Measurements from ENCODE around the gene RPL19.

RPL19 gene

DNA sequence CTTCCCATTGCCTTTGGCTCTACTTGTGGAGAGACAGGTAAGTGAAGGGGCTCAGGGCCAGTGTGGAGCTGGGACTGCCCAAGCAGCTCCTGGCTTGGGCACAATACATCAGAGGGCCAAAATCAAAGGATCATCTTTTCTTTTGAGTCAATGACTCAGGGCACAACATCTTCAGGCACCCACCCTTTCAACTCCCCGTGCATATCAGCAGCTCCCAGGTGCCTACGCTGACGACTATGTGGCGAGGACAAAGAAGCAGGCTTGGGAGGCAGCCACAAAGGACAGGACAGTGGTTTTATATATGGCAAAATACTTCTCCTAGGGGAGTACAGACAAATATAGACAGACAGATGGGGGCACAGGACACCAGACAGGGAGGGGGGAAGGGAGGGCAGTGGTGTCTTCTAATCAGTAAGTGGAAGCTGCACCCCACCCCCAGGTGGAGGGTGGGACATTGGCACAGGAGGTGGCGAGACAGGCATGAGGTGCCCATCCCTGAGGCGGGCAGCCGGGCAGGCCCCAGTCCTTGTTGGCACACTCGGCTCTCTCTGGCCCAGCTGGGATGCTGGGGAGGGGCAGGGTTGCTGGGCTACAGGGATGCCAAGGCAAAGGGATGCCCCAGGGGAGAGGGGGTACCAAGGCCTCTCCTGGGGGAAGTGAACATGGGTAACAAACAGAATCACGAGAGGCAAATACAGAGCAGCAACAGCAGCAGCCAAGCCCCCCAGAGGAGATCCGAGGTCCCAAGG, 26.4 kb upstream of the RPL19 start:
- DNase-seq: no peak

DNA sequence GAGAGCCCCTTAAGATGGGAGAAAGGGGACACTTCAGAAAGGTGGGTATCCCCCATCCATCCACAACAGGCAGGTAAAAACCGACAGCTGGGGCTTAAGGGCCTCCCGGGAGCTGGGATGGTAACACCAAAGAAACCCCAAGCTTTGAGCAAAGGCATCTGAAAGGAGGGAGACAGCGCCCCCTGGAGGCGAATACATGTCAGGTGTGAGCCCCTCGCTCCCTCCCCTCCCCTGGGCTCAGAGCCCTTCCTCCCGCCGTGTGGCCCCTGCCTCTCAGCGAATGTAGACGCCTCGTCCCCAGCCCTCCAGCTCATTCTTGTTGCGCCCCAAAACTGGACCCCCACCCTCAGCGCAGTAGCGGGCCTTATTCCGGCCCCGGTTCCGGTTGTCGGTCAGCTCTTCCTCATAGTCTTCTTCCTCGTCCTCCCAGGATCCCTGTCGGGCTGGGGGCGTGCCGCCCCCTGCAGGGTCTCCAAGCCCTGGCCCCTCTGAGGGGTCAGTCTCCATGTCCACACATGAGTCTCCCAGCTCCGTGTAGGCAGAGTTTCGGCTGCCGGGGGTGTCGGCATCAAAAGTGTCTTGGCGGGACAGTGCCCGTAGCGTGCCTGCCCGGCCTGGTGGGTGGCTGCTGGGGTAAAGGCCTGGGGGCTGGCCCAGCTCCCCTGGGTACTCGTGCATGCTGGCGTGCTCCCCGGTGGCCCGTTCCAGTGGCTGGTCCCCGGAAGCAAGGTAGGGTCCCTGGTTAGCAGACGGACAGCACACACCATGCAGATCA, 25.0 kb upstream of the RPL19 start:
- DNase-seq: peak; percentile 77

DNA sequence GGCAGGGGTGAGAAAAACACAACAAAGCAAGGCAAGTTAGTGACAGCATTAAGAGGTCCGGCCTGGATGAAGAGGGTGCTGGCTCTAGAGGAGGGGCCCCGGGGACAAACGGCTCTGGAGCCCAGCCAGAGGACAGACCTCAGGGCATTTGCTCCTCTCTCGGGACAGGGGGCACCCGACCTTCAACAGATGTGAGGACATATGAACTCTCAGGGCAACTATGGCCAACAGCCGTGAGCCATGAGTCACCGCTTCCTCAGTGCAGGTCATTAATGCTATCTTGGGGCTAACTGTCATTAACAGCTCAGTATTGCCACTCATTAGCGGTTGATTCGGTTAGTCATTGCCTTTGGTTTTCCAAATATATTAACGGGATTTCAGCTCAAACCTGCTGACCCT, 24.4 kb upstream of the RPL19 start:
- no peak for DNase-seq

DNA sequence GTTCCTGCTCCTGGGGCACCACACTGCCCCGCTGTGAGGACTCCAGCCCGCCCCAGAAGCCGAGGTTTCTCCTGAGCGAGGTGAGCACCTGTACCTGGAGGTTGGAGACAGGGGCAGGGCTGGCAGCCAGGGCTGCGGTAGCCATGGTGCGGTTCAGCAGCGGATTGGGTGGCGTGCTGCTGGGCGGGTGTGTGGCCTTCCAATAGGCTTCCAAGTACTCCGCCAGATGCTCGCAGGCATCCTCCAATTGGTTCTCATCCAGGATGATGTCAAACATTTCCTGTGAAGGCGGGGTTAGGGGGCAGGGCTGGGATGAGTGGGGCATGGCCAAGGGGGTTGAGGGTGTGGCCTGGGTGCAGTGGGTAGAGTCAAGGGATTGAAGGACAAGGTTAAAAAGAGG, 22.8 kb upstream of the RPL19 start:
- no peak for DNase-seq

DNA sequence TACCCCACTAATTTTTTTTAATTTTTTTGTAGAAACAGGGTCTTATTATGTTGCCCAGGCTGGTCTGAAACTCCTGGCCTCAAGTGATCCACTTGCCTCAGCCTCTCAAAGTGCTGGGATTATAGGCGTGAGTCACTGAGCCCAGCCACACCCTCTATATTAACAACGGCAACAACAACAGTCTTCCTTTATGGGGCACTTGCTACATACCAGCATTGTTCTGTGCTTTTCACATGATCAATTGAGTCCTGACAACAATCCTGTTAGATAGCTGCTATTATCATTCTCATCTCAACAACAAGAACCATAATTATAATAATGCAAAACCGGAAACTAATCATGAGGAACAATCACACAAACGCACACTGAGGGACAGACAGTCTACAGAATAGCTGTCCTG, 21.5 kb upstream of the RPL19 start:
- no peak for DNase-seq

DNA sequence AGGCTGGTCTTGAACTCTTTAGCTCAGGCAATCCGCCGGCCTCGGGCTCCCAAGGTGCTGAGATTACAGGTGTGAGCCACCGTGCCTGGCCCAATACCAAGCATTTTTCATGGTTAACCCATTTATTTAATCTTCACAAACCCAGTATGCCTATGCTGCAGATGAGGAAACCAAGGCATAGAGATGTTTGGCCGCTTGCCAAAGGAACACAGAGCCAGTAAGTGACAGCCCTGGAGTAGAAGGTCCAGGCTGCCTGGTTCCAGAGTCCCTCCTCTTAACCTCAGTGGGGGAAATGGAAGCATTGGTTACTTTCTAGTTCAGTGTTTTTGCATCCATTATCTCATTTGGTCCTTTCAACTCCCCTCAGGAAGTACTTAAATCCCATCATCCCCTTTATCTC, 18.8 kb upstream of the RPL19 start:
- no peak for DNase-seq

DNA sequence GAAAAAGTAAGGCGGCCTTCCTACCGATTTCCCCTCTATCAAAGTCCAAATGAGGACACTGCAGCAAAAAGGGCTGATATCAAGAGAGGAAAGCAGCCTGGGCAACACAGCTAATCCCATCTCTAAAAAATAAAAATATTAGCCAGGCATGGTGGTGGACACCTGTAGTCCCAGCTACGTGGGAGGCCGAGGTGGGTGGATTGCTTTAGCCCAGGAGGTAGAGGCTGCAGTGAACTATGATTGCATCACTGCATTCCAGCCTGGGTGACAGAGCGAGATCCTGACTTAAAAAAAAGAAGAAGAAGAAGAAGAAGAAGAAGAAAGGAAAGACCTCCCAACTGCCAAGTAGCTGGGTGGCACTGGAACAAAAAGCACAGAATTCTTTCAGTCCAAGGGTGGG, 17.0 kb upstream of the RPL19 start:
- no peak for DNase-seq

DNA sequence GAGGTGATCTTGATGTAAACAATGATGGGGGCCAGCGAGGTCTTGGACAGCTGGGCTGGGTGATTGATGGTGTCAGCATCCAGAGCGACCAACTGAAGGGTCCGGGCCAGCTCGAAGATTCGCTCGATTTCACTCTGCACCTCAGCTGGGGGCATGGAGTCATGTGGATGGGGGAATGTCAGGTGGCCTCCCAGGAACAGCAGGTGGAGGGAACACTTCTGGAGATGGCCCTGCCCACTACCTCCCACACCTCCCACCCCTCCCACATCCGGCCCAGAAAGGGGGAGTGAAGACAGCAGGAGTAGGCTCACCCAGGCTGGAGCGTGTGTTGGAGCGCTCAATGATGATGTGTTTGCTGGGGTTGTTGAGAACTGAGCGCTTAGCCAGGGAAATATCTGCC, 16.4 kb upstream of the RPL19 start:
- no peak for DNase-seq

DNA sequence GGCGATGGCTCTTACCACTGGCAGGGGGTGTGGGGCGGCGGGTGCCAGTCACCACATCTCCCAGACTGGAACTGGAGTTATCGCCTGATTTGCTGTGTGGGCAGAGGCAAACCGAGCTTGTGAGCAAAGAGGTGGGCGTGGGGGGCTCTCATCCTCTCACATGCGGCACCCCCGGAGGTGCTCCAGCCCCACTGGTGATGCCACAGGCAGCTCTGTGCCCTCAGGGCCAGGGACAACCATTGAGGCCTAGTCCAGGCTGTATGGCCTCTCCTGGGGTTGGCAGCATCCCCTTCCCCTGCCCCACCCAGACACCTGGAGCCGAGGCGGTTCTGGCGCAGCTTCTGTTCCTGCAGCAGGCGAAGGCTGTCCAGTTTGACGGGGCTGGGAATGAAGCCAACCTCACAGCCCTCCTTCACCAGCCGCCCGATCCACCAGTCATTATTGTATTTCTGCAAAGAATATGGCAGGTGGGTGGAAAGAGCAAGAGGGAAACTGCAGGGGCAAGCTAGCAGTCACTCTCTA, 13.5 kb upstream of the RPL19 start:
- no peak for DNase-seq

DNA sequence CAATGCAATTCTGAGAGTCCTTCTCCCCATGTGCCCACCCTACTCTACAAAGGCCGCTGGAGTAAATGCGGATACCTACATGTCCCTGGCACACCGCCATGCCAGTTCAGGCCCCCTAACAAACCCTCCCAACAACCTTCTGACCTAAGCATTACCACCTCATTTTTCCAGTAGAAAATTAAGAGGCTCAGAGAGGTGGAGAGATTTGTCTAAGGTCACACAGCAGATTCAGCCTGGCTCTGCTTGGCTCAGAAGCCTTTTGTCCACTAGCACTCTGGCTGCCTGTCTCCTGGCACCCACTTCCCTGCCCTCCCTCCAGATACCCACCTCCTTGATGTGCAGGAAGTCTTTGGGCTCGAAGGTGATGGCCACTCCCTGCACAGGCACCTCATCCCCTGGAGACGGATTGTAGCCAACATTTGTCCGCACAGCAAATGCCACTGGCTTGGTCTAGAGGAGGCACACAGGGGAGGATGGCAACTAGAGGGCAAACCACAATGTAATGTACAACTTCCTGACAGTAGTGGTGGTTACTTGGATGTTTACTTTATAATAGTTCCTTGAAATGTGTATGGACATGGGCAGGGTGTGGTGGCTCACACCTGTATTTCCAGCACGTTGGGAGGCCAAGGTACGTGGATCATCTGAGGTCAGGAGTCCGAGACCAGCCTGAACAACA, 12.8 kb upstream of the RPL19 start:
- DNase-seq: no peak

DNA sequence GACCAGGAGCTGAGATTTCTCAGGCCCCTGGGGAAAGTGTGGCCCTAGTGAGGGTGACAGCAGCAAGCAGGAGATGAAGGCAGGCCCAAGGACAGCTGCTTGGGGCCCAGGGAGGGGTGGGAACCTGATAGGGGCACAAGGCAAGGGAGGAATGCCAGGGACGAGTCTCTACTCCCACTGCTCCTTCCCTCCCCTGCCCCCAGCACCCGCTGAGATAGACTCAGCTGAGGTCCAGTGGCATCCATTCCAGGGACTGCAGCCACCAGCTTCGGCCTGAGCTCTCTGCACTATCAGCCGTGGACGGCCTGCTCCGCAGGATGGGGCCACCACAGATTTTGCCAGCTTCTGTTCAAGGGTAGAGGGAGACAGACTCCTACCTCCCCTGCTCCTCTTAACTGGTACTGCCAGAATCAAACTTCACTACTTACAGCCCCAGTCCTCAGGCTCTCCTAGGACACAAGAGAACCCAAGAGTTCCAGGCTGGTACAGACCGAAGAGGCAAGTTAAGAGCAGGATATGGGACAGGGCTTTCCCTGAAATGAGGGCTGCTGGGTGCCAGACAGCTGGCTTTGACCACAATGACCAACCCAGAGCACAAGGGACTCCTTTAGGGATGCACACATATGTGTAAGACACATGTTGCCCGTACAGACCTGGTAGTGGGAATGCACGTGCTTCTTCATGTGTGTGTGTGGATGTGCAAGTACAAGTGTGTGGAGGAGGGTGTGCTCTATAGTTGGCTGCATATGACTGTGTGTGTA, 8.2 kb upstream of the RPL19 start:
- DNase-seq: no peak

DNA sequence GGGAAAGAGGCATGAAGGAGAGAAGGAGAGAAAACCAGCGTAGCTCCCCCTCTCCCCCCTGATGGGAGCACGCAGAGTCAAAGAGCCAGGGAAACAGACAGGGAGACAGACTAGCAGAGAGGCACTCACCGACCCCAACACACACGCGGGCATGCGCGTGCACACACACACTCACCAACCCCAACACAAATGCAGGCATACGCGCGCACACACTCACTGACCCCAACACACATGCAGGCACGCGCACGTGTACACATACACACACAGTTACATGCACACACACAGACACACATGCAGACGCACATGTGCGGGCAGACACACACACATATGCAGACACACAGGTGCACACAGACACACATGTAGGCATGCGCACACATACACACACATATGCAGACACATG, 7.2 kb upstream of the RPL19 start:
- no peak for DNase-seq

DNA sequence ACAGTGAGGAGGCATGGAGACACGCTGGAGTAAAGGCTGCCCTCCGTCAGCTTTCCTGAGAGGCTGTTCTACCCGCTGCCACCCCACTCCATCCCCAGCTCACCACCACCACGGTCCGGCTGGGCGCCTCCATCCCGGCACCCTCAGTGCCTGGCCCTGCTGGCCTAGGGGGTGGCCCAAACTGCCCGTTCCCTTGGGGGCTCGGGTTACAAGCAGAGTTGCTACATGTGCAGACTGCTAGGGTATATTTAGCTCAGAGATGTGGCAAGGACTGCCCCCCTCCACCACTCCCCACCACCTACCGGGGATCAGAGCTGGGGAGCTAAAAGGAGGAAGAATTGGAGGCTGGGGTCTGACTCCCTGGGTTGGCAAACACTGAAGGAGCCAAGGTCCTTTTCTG, 6.7 kb upstream of the RPL19 start:
- no peak for DNase-seq

DNA sequence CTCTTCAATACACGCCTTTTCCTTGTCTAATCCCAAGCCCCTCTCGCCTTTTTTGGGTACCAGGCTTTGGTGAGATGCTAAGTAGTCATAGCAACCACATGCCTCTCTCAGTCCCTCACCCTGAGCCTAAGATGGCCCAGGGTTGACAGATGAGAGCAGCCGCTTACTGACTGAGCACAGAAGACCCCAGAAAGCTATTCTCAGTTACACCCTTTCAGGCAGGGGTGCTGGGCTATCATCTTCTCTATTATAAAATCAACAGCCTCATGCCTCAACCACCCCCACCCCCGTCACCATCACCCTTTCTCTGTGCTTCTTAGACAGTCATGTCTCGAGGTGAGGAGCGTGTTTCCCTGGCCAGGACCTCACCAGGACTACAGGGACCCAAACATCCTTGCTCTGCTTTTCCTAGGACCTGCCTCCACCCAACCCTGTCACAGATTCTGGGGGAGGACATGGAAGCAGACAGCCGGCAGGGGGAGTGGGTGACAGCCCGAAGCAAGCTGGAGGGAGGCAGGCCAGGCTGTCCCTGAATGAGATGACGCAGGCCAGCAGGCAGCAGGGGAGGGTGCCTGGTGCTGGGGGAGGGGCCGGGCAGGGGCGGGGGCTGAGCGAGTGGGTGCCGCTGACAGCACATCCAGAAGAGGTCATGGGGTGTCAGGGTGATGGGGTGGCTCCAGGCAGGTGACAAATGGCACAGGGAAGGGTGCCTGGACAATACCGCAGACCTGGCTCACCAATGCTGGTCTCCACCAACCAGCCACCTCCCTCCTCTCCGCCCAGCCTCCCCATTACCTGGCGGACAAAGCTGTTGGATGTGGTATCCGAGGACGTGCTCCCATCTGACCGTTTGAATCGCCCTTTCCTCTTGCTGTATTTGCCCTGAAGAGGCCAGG, 5.7 kb upstream of the RPL19 start:
- no peak for DNase-seq

DNA sequence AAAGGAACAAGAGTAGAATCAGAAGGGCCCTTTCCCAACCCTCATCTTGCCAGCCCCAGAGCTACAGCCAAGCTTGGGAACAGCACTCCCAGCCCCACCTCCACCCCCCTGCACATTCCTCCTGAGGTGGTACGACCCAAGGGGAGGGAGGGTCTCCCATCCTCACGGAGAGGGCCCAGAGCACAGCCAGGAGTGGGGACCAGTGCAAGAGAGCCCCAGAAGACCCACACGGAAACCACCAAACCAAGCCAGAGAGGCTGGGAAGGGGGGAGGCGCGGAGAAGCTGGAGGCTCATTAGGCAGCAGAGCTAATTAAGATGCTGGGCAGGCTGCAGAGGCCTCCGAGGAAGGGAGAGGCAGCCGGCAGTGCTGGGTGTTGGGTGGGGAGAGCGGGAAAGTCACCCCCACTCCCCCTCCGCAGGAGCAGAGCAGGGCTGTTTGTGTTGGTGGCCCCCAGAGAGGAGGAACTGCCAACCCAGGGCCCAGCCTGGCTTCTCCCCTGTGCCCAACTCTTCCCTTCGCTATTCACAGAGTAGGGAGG, 5.0 kb upstream of the RPL19 start:
- no peak for DNase-seq

DNA sequence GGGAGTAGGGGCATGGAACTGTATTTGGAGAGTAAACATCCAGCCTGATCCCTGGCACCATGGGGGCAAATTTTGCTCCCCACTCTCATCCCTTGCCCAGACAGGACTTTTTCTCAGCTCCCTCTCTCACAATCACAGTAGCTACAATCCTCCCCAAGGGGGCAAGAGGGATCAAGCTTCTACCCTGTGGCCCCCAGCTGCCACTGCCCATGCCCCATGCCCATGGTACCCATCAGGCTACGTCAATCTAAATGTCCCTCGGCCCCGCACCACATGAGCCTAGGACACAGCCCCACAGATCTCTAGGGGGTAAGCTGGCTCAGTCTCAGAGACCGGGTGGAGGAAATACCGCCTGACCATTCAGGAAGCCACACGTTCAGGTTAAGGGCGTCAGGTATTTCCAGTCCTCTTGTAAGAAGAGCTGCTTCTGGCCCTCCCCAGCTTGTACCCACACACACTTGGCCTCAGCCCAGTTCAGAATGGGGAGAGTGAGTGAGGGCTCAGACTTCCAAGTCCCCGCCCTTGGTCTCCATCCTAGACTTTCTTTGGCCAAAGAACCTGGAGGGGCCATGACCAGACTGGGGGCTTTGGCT, 4.4 kb upstream of the RPL19 start:
- DNase-seq: no peak

DNA sequence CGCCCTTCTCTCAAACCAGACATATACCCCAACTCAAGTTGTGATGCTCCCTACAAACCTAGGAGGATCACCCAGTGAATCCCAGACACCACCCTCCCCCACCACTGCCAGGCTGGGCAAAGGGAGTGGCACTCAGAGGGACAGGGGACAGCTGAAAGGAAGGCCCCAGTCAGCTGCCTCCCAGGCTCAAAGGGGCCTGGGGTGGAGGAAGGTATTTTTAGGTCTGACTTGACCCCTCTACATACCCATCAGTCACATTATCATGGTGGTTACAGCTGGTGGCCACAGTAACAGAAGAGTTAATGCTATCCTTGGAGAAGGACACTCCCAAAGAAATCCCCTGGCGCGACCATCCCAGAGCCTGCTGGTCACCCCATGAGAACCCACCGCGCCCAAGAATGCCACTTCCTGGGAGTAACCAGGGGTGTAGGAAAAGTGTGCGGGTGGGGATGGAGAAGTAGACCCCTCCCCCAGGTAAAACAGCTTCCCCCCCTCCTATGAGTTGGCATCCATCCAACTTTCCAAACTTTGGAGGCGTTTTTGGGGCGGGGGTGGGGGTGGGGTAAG, 3.8 kb upstream of the RPL19 start:
- DNase-seq: no peak

DNA sequence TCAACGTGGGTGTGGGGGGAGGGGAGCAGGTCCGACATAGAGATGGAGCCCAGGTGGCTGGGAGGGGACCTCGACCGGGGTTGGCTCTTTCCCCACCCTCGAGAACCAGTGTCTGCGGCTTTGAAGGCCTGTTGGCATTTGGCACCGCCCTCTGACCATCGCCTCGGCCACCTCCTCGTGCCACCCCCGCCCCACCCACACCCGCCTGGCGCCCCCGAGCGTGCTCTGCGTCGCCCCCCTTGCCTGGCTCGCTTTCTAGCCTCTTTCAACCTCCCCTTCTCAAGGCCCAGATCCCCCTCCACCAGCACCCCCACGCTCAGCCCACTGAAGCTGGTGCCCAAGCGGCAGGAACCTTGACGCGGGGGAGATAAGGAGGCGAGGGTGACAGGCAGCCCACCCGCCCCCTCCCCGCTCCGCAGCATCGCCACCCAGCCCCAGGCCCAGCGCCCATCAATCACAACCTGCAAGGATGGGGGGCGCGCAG, 3.2 kb upstream of the RPL19 start:
- DNase-seq: no peak

DNA sequence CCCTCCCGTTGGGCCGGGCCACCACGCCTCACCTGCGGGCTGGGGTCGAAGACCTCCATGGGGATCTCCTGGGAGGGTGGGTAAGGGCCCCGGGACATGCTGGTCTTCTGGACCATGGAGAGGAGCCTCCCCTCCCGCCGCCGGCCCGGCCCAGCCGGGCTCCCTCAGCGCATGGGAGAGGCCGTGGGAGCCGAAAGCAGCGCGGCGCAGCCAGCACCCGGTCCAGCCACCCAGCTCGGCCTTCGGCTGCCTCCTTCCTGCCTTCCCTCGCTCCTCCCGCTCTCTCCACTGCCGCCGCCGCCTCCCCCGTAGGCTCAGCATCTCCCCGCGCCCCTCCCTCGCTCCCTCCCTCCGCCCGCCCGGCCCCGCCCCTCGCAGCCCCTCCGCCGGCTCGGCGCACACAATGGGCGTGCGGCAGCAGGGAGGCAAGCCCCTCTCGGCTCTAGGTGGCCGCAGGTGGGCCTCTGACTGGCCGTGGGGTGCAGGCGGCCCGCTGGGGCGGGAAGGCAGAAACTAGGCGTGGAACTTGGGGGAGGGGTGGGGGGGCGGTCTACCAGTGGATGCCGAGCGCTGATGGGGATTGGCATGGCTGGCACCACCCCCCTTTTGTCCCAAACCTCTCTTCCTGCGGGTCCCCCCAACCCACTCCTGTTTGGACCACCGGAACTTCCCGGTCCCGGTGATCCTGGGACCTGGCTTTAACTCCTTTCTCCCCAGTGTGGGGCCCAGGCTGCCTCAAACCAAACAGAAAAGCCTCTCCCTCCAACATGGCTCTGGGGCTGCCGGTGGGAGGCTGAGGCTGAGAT, 2.5 kb upstream of the RPL19 start, which contains the start of gene CACNB1:
Gene CACNB1, minus strand, starts transcription at position 290 of the 806 bp plus-strand sequence. Its CDS starts 174 bp downstream, at position 116.
- DNase-seq: peak; percentile 67

DNA sequence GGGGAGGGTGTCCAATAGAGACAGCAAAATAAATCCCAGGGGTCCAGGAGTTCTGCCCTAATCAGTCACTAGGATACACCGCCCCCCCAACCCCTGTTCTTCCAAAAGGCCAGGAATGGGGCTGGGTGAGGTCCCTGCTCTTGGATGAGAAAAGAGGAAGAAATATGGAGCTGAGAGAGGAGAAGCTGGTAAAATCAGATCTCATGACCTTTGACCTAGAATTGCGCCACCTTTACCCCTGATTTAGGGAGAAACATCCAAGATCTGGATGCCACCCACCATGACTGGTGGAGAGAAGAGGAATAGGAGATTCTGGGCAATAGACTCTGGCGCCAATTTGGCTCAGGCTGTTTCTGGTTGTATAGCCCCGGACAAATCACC, 1.9 kb upstream of the RPL19 start:
- DNase-seq: no peak

Data from effector CD4-positive, alpha-beta T cell (primary cell).